ENCODE measurements around the gene SPRTN. TPM values are rescaled to one million over a fixed set of nuclear protein-coding genes. Genes with fewer than 3 reads are reported as not detected.

SPRTN gene
- total RNA-seq, 4 donors from 2014 or later, result 11.9 to 23.7 (median 15.0) TPM

DNA sequence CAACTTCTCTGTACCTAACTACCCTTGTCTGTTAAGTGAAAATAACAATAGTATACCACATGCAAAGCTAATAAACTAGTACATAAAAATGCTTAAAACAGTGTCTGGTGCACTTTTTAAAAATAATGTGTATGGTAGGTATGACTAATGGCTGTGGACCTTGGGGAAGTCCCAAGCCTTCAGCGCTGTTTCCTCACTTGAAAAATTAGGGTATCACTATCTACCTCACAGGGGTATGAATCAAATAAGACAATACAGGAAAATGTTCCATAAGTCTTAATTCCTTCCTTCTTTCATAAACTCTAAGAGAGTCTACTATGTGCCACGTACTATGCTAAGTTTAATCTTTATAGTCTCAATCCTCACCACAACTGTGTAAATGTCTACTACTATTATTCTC is 52.0 kb downstream of the SPRTN start:
- DNase-seq (ENCODE audit: extremely low spot score), result no peak
- H3K4me1 ChIP-seq, result peaks cover 48 to 70% (median 52%) of the 10 kb centered on the region in 4 donors
- intact Hi-C loops (cut with DNase I), result no loop called here
- 76% methylated on average over 2 of the region's 2 CpGs for WGBS
- H3K27ac ChIP-seq (replicated peaks in 1 of 4), result no peak overlapping the region
- H3K9me3 ChIP-seq, result no peaks in the 10 kb centered on the region
- no peak overlapping the region for H3K4me3 ChIP-seq
- TF ChIP-seq, protein P1, sequence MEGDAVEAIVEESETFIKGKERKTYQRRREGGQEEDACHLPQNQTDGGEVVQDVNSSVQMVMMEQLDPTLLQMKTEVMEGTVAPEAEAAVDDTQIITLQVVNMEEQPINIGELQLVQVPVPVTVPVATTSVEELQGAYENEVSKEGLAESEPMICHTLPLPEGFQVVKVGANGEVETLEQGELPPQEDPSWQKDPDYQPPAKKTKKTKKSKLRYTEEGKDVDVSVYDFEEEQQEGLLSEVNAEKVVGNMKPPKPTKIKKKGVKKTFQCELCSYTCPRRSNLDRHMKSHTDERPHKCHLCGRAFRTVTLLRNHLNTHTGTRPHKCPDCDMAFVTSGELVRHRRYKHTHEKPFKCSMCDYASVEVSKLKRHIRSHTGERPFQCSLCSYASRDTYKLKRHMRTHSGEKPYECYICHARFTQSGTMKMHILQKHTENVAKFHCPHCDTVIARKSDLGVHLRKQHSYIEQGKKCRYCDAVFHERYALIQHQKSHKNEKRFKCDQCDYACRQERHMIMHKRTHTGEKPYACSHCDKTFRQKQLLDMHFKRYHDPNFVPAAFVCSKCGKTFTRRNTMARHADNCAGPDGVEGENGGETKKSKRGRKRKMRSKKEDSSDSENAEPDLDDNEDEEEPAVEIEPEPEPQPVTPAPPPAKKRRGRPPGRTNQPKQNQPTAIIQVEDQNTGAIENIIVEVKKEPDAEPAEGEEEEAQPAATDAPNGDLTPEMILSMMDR (IDR thresholded peaks at IDR 0.05), result no peak
- H3K27me3 ChIP-seq, result no peaks in the 10 kb centered on the region
- peaks cover 0 to 3% (median 0%) of the 10 kb centered on the region in 4 donors for H3K36me3 ChIP-seq

DNA sequence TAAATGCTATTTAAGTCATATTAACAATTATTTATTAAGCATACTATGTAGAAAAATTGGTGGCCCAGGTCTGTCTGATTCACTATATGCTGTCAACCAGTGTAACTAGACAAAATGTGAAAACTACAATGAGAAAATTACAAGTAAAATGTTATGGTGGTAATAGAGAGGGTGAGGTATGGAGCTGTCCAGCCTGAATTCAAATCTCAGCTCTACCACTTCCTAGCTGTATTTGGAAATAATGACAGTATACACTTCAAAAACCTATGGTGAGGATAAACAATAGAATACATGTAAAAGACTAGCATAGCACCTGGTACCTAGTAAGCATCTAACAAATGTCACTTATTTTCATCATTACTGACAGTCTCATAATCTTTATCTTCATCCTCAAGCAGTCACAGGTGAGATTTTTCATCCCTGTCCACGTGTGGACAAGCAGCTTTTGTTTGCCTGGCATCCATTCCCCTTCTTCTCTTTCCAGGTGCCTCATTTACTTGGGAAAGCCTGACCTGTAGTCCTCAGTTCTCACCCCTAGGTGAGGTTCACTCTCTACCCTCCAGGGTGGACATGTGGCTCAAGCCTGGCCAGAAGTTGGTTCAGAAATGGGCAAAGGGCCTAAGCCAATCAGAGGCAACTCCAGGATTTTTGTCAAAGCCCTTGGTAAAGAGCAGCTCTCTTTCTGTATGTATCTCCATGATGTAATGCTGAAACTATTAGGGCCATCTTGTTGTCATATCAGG is 54.5 kb downstream of the SPRTN start:
- DNase-seq (ENCODE audit: extremely low spot score), result no peak
- Histone ChIP-seq H3K27ac (replicated peaks in 1 of 4) (no peak overlapping the region), H3K27me3 (no peaks in the 10 kb centered on the region), H3K4me3 (no peak overlapping the region), H3K9me3 (no peaks in the 10 kb centered on the region), H3K36me3 (peaks cover 0 to 3% (median 0%) of the 10 kb centered on the region in 4 donors), H3K4me1 (peaks cover 57 to 75% (median 63%) of the 10 kb centered on the region in 4 donors)
- intact Hi-C loops (cut with DNase I), result no loop called here
- TF ChIP-seq POLR2AphosphoS5 (IDR thresholded peaks at IDR 0.05) (no peak), EP300 (IDR thresholded peaks at IDR 0.05) (no peak), POLR2A (IDR thresholded peaks at IDR 0.05; ENCODE audit: low read depth) (no peak)
- TF ChIP-seq, protein P1 (IDR thresholded peaks at IDR 0.05), result no peak
- WGBS, result 50% methylated on average over 1 of the region's 1 CpG

- Histone ChIP-seq H3K36me3 (peaks cover 0 to 3% (median 0%) of the 10 kb centered on the region in 4 donors), H3K4me3 (no peak overlapping the region), H3K4me1 (peaks cover 57 to 75% (median 67%) of the 10 kb centered on the region in 4 donors), H3K27me3 (no peaks in the 10 kb centered on the region), H3K9me3 (no peaks in the 10 kb centered on the region), H3K27ac (replicated peaks in 1 of 4) (peak overlapping the region in 1 of 4 donors; percentile 16)
- TF ChIP-seq POLR2AphosphoS5 (IDR thresholded peaks at IDR 0.05) (no peak), POLR2A (IDR thresholded peaks at IDR 0.05; ENCODE audit: low read depth) (no peak), EP300 (IDR thresholded peaks at IDR 0.05) (no peak)
- TF ChIP-seq, protein P1 (IDR thresholded peaks at IDR 0.05), result no peak
- no peak for DNase-seq (ENCODE audit: extremely low spot score)
- intact Hi-C loops (cut with DNase I), result no loop called here
These were observed 55.6 kb downstream of the SPRTN start for GRCh38 chr1:231393668-231394067.

- Histone ChIP-seq H3K36me3 (no peaks in the 10 kb centered on the region), H3K27me3 (no peaks in the 10 kb centered on the region), H3K27ac (replicated peaks in 1 of 4) (peak overlapping the region; percentile 58 to 77 (median 62)), H3K4me3 (no peak overlapping the region), H3K4me1 (peaks cover 55 to 79% (median 69%) of the 10 kb centered on the region in 4 donors), H3K9me3 (no peaks in the 10 kb centered on the region)
- WGBS, result 33% methylated on average over 10 of the region's 10 CpGs
- no peak for TF ChIP-seq EP300 (IDR thresholded peaks at IDR 0.05)
- TF ChIP-seq, protein P1 (IDR thresholded peaks at IDR 0.05), result no peak
- TF ChIP-seq POLR2AphosphoS5 (IDR thresholded peaks at IDR 0.05), result peak; percentile 7 to 65
- TF ChIP-seq POLR2A (IDR thresholded peaks at IDR 0.05; ENCODE audit: low read depth), result no peak
- DNase-seq (ENCODE audit: extremely low spot score), result no peak
- intact Hi-C loops (cut with DNase I), result no loop called here
These were observed 57.2 kb downstream of the SPRTN start for GRCh38 chr1:231395076-231395997.
